ENCODE results near the gene TMEM63A. TPM values are rescaled to one million over a fixed set of nuclear protein-coding genes. Genes with fewer than 3 reads are reported as not detected.

The TMEM63A gene
- total RNA-seq, 3 donors from 2014 or later, result 69.6 to 88.0 (median 80.6) TPM

DNA sequence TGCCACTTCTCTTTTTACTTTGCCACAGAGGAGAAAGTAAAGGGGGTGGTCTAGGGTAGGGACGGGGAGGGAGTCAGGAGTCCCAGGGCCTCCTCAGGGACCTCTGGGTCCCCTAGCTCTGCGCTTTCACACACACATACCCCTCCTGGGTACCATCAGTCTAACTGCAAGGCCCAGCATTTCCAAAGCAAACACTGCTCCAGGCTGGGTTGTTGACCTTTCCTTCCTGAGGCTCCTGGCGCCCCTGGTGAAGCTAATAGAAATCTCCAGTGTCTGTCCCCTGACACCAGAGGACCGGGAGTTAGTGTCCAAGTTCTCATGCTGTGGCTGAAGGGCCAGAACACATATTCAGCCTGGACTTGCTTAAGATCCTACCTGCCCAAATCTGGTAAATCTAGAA, 3.9 kb downstream of the TMEM63A start:
- Histone ChIP-seq H3K4me3 (no peak overlapping the region), H3K4me1 (peaks cover 9 to 18% of the 10 kb centered on the region in 2 donors), H3K9me3 (no peaks in the 10 kb centered on the region), H3K36me3 (no peaks in the 10 kb centered on the region), H3K27me3 (no peaks in the 10 kb centered on the region), H3K27ac (peak overlapping the region; percentile 96 to 98)
- intact Hi-C loops (cut with DNase I; ENCODE audit: low total_unique reads), result no loop called here
- no peak for TF ChIP-seq POLR2A (IDR thresholded peaks at IDR 0.05)
- TF ChIP-seq, protein P1, sequence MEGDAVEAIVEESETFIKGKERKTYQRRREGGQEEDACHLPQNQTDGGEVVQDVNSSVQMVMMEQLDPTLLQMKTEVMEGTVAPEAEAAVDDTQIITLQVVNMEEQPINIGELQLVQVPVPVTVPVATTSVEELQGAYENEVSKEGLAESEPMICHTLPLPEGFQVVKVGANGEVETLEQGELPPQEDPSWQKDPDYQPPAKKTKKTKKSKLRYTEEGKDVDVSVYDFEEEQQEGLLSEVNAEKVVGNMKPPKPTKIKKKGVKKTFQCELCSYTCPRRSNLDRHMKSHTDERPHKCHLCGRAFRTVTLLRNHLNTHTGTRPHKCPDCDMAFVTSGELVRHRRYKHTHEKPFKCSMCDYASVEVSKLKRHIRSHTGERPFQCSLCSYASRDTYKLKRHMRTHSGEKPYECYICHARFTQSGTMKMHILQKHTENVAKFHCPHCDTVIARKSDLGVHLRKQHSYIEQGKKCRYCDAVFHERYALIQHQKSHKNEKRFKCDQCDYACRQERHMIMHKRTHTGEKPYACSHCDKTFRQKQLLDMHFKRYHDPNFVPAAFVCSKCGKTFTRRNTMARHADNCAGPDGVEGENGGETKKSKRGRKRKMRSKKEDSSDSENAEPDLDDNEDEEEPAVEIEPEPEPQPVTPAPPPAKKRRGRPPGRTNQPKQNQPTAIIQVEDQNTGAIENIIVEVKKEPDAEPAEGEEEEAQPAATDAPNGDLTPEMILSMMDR (IDR thresholded peaks at IDR 0.05), result no peak
- DNase-seq (ENCODE audit: low spot score in 2 of 2), result no peak

DNA sequence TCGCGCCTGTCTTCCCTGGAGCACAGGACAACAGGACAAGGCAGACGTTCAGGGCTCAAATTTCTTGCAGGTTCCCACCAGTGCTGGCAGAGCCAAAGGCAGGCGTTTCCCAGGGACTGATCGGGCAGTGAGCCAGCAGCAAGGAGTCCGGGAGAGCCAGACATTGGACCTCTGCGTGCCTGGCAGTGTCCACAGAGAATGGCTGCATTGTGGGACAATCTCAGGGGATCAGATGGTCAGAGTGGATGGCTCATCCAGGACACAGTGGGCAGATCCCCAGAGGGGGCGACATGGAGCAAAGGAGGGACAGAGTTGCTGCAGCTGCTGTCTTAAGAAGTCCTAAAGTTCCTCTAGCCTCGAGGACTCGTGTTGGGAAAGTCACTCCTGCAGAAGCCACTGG, 4.6 kb downstream of the TMEM63A start:
- no peak overlapping the region for H3K4me3 ChIP-seq
- no peaks in the 10 kb centered on the region for H3K9me3 ChIP-seq
- TF ChIP-seq POLR2A (IDR thresholded peaks at IDR 0.05), result no peak
- TF ChIP-seq POLR2AphosphoS5 (IDR thresholded peaks at IDR 0.05), result no peak
- TF ChIP-seq, protein P1 (IDR thresholded peaks at IDR 0.05), result peak in 2 of 3 donors; percentile 32 to 38
- peak overlapping the region; percentile 96 to 98 for H3K27ac ChIP-seq
- H3K36me3 ChIP-seq, result no peaks in the 10 kb centered on the region
- peaks cover 4 to 18% of the 10 kb centered on the region in 2 donors for H3K4me1 ChIP-seq
- peak; percentile 39 to 72 for DNase-seq (ENCODE audit: low spot score in 2 of 2)
- H3K27me3 ChIP-seq, result no peaks in the 10 kb centered on the region
- intact Hi-C loops (cut with DNase I; ENCODE audit: low total_unique reads), result no loop called here

DNA sequence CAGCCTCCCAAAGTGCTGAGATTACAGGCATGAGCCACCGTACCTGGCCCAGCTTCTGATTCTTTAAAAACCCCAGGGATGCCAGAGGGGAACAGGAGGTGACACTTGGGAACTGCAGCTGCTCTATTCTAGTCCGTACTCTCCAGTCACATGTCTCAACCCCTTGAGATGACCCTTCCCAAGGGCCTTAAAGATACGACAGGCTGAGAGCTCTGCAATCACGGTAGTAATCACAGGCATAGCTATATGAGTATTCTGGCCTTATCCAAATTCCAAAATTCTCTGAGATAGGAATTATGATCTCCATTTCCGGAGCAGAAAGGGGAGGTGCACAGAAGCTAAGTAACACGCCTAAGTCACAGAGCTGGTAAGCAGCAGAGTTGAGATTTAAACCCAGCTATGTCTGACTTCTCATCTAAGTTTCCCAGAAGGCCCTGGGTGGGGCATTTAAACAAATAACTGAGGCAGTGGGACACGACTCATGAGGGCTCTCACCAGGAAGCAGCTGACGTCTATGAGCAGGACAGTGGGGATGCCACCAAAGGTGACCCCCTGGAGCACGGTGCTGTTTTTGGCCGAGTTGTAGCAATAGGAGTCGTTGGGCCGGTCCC, 5.2 kb downstream of the TMEM63A start:
- TF ChIP-seq POLR2A (IDR thresholded peaks at IDR 0.05), result no peak
- TF ChIP-seq, protein P1 (IDR thresholded peaks at IDR 0.05), result no peak
- H3K9me3 ChIP-seq, result no peaks in the 10 kb centered on the region
- intact Hi-C loops (cut with DNase I; ENCODE audit: low total_unique reads), result no loop called here
- H3K27ac ChIP-seq, result peak overlapping the region; percentile 96 to 98
- peaks cover 4 to 18% of the 10 kb centered on the region in 2 donors for H3K4me1 ChIP-seq
- DNase-seq (ENCODE audit: low spot score in 2 of 2), result no peak
- no peaks in the 10 kb centered on the region for H3K27me3 ChIP-seq
- H3K4me3 ChIP-seq, result no peak overlapping the region
- H3K36me3 ChIP-seq, result no peaks in the 10 kb centered on the region

DNA sequence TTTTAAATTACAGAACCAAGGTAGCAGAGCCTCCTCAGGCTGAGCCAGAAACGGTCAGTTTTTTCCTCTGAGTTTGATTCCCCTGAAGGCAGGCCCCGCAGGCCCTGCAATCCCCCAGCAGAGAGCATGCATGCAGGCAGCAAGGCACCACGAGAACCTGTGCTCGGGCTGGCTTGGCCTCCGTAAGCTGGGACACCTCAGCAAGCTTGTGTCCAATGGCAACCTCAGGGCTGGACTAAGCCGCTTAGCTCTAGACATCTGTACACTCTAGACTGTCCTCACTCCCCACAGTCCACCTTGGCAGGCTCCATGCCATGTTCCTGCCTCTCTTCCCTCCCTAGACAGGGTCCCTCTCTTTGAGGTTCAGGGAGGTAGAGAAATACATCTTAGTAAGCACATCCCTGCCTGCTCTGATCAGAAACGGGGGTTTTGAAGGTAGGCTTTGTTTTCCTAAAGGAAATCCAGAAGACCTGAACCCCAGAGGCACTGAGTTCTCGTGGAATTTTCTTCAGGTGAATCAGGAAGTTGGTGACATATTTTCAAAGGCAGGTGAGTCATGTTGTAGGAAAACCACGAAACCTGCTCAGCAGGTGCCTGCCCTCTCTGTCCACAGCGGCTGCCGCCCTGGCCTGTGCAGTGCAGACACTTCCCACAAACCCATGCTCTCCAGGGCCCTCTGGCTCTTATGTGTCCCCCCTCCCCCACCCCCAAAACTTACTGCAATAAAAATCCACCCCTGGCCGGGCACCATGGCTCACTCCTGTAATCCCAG, 7.0 kb downstream of the TMEM63A start:
- peak; percentile 73 to 74 for DNase-seq (ENCODE audit: low spot score in 2 of 2)
- no peak overlapping the region for H3K4me3 ChIP-seq
- H3K36me3 ChIP-seq, result no peaks in the 10 kb centered on the region
- TF ChIP-seq, protein P1 (IDR thresholded peaks at IDR 0.05), result no peak
- no peak for TF ChIP-seq POLR2A (IDR thresholded peaks at IDR 0.05)
- peak in 1 of 3 donors; percentile 25 for TF ChIP-seq POLR2AphosphoS5 (IDR thresholded peaks at IDR 0.05)
- no peaks in the 10 kb centered on the region for H3K27me3 ChIP-seq
- intact Hi-C loops (cut with DNase I; ENCODE audit: low total_unique reads), result no loop called here
- peaks cover 4 to 18% of the 10 kb centered on the region in 2 donors for H3K4me1 ChIP-seq
- no peaks in the 10 kb centered on the region for H3K9me3 ChIP-seq
- H3K27ac ChIP-seq, result peak overlapping the region; percentile 85 to 96

DNA sequence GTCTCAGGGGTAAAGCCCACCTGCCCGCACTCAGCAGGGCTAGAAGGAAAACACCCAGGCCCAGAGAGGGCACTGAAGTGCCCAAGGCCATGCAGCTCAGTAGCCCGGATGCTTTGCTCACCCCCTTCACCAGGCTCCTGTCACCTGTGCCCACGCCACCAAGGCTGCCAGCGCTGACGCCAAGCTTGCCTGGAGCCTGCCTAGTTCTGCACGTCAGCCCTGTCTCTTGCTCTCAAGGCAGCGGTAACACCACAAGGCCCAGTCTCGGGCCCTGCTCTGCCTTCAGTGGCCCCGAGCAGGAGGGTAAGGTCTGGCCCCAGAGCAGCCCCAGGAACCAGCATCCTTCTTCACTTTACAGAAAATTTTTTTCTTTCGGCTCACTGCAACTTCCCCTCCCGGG, 7.7 kb downstream of the TMEM63A start:
- Histone ChIP-seq H3K36me3 (no peaks in the 10 kb centered on the region), H3K27me3 (no peaks in the 10 kb centered on the region), H3K27ac (peak overlapping the region; percentile 85 to 96), H3K4me1 (peaks cover 4 to 18% of the 10 kb centered on the region in 2 donors), H3K4me3 (no peak overlapping the region), H3K9me3 (no peaks in the 10 kb centered on the region)
- intact Hi-C loops (cut with DNase I; ENCODE audit: low total_unique reads), result no loop called here
- TF ChIP-seq, protein P1 (IDR thresholded peaks at IDR 0.05), result no peak
- no peak for TF ChIP-seq POLR2A (IDR thresholded peaks at IDR 0.05)
- no peak for TF ChIP-seq POLR2AphosphoS5 (IDR thresholded peaks at IDR 0.05)
- no peak for DNase-seq (ENCODE audit: low spot score in 2 of 2)

Measured in breast epithelium (tissue), 4 donors.